ENCODE data around the gene MEAK7. TPM values are rescaled to one million over a fixed set of nuclear protein-coding genes. Genes with fewer than 3 reads are reported as not detected.

MEAK7 gene
- total and polyA plus RNA-seq, 2 of the 4 experiments (the other 2 are of a cell fraction): 27.4 to 39.0 TPM

- CTCF ChIA-PET: interaction anchor here (1.0 kb wide), 1 partner anchor 11 kb away, joined by 3 read pairs; no protein-coding TSS in a partner anchor
Measured at GRCh38 chr16:84489131-84489530, 15.3 kb downstream of the MEAK7 start.

More at GRCh38 chr16:84489131-84489530, 15.3 kb downstream of the MEAK7 start:
- Histone ChIP-seq H3K4me2 (ENCODE audit: low read depth, low read length) (no peak overlapping the region), H3K14ac (replicated peaks; ENCODE audit: low read depth, low read length) (no peak overlapping the region), H2BK120ac (ENCODE audit: low read depth, low read length) (no peak overlapping the region), H2BK20ac (ENCODE audit: low read depth, low read length) (no peak overlapping the region), H4K8ac (ENCODE audit: low read depth in 2 of 2, low read length in 2 of 2) (no peak overlapping the region), H3K79me1 (ENCODE audit: low read depth in 1 of 2, low read length in 2 of 2) (peaks cover 16 to 24% of the 10 kb centered on the region in 2 experiments; a peak in 3 of 4 replicates), H4K5ac (ENCODE audit: low read depth, low read length) (no peak overlapping the region), H3K9me1 (ENCODE audit: insufficient read depth, low read length) (no peaks in the 10 kb centered on the region), H4K20me1 (ENCODE audit: insufficient read depth, low read length) (peaks cover 12% of the 10 kb centered on the region; the same call in 1 of the 2 replicates), H2BK5ac (ENCODE audit: low read depth, low read length, poor library complexity, severe bottlenecking) (no peak overlapping the region), H2AK5ac (ENCODE audit: low read depth, low read length) (no peak overlapping the region), H4K91ac (ENCODE audit: insufficient read depth, low read depth, low read length) (no peak overlapping the region), H3K56ac (ENCODE audit: extremely low read depth, insufficient read depth, low read length) (no peak overlapping the region), H3K4me3 (ENCODE audit: insufficient read depth, low read depth, low read length) (no peak overlapping the region), H3K9ac (ENCODE audit: low read depth, low read length) (no peak overlapping the region), H3K27ac (ENCODE audit: insufficient read depth, low read length) (no peak overlapping the region), H3K36me3 (ENCODE audit: control insufficient read depth, insufficient read depth, low read length) (peaks cover 39% of the 10 kb centered on the region), H2AK9ac (replicated peaks; ENCODE audit: low read depth, low read length, poor library complexity) (no peak overlapping the region), H2BK15ac (ENCODE audit: low read depth, low read length) (no peak overlapping the region), H3K18ac (ENCODE audit: low read depth, low read length) (no peak overlapping the region), H2AFZ (replicated peaks; ENCODE audit: low read length, poor library complexity) (no peak overlapping the region), H3K4me1 (ENCODE audit: control insufficient read depth, insufficient read depth, low read length) (no peaks in the 10 kb centered on the region; the same call in 1 of the 2 replicates), H3K23ac (ENCODE audit: low read depth, low read length) (no peak overlapping the region), H3K9me3 (ENCODE audit: control insufficient read depth, insufficient read depth, low read length) (peaks cover 2% of the 10 kb centered on the region; the same call in 1 of the 2 replicates), H3K27me3 (ENCODE audit: control insufficient read depth, insufficient read depth, low read length) (no peaks in the 10 kb centered on the region), H3K4ac (ENCODE audit: low read depth, low read length) (no peak overlapping the region)
- dilution Hi-C loops (cut with HindIII; ENCODE audit: low sequenced_read_pairs, unreplicated experiment) (no loop called here), intact Hi-C loops (cut with micrococcal nuclease) (loop anchor here (10.0 kb wide), 1 partner anchor 374 kb away; the partner anchor contains the start of gene MBTPS1), in situ Hi-C loops (cut with MboI; ENCODE audit: low sequenced_read_pairs) (loop anchor here (10.0 to 25.0 kb wide), 2 partner anchors 404 to 527 kb away; partner anchors contain the start of genes NECAB2 and OSGIN1)
- POLR2A ChIA-PET (ENCODE audit: unreplicated experiment): interaction anchor here (0.6 kb wide), 1 partner anchor 113 kb away, joined by 6 read pairs; no protein-coding TSS in a partner anchor
- TF ChIP-seq USF2 (IDR thresholded peaks at IDR 0.05; ENCODE audit: low read depth, low read length) (no peak), MXI1 (IDR thresholded peaks at IDR 0.05; ENCODE audit: borderline replicate concordance, low read depth, low read length) (no peak), SMC3 (IDR thresholded peaks at IDR 0.05; ENCODE audit: low read depth, low read length) (no peak), ELK1 (IDR thresholded peaks at IDR 0.05; ENCODE audit: borderline replicate concordance, low read depth, low read length) (no peak), RAD21 (IDR thresholded peaks at IDR 0.05; ENCODE audit: low read length) (no peak), CEBPB (IDR thresholded peaks at IDR 0.05; ENCODE audit: low read depth, low read length) (no peak), RFX5 (IDR thresholded peaks at IDR 0.05; ENCODE audit: low read depth, low read length) (no peak), CHD1 (IDR thresholded peaks at IDR 0.05; ENCODE audit: low read depth, low read length) (no peak), MAFK (IDR thresholded peaks at IDR 0.05; ENCODE audit: low read depth, low read length) (no peak), MAZ (IDR thresholded peaks at IDR 0.05; ENCODE audit: borderline replicate concordance, low read depth, low read length) (no peak), CTCF (conservative IDR thresholded peaks at IDR 0.05; ENCODE audit: low read depth, low read length) (no peak), POLR2A (IDR thresholded peaks at IDR 0.05; ENCODE audit: low read depth, low read length) (no peak), BHLHE40 (IDR thresholded peaks at IDR 0.05; ENCODE audit: low read depth, low read length) (no peak)
- ATAC-seq (ENCODE audit: low read depth) (no peak), DNase-seq (no peak)
- 97% methylated on average over 4 of the region's 8 CpGs; no CpG with 5 or more reads in 1 of the 2 experiments for whole genome bisulfite sequencing, 2 experiments (ENCODE audit: extremely low coverage in 2 of 2, insufficient read length in 1 of 2)
- no TSS peak for BruUV-seq (replicated peaks)
